Suppressor macrophage treated with lipopolysaccharide for 4 hours (primary cell): ENCODE results near the gene RBCK1.
A peak's percentile ranks its signal among the peaks of the same experiment; 100 is the strongest.

Experiments used
- DNase-seq: peaks from one replicate; pipeline ENCODE4 v3.0.0-alpha.2; 2020

The RBCK1 gene

GRCh38 chr20:407953-408842 is at the start of gene RBCK1:
Gene RBCK1, plus strand, starts transcription at chr20:408299. Its CDS starts 459 bp downstream, at chr20:408758.
- peak; percentile 95 for DNase-seq

GRCh38 chr20:358891-359555 is 49.1 kb upstream of the RBCK1 start:
- no peak for DNase-seq

- DNase-seq: no peak
Measured at GRCh38 chr20:361561-361960, 46.5 kb upstream of the RBCK1 start.

- DNase-seq: peak; percentile 81
Measured at GRCh38 chr20:362271-363254, 45.5 kb upstream of the RBCK1 start.

- DNase-seq: peak; percentile 63
Measured at GRCh38 chr20:363319-364078, 44.6 kb upstream of the RBCK1 start.

- DNase-seq: no peak
Measured at GRCh38 chr20:364905-365794, 42.9 kb upstream of the RBCK1 start.

- no peak for DNase-seq
Measured at GRCh38 chr20:366041-366718, 41.9 kb upstream of the RBCK1 start.

- no peak for DNase-seq
Measured at GRCh38 chr20:366719-367485, 41.2 kb upstream of the RBCK1 start.

GRCh38 chr20:367486-367887 is 40.6 kb upstream of the RBCK1 start:
- DNase-seq: no peak

- no peak for DNase-seq
Measured at GRCh38 chr20:368915-369314, 39.2 kb upstream of the RBCK1 start.

GRCh38 chr20:370151-370600 is 37.9 kb upstream of the RBCK1 start:
- DNase-seq: no peak

- no peak for DNase-seq
Measured at GRCh38 chr20:370977-371754, 36.9 kb upstream of the RBCK1 start.

GRCh38 chr20:371755-372542 is 36.1 kb upstream of the RBCK1 start:
- DNase-seq: peak; percentile 62

GRCh38 chr20:372543-373082 is 35.5 kb upstream of the RBCK1 start:
- DNase-seq: peak; percentile 62

- peak; percentile 95 for DNase-seq
Measured at GRCh38 chr20:373171-373890, 34.8 kb upstream of the RBCK1 start.

- DNase-seq: no peak
Measured at GRCh38 chr20:375265-375889, 32.7 kb upstream of the RBCK1 start.
